SK-N-SH (cell line): ENCODE results near the gene SDR39U1. TPM values are rescaled to one million over a fixed set of nuclear protein-coding genes. Genes with fewer than 3 reads are reported as not detected.

ENCODE experiments used
- CTCF ChIA-PET: fragments of 300-600, 350-600 bp; formaldehyde crosslinking; extraction: SDS; loops from one replicate; lab custom pipeline; 2021; lab: Yijun Ruan, JAX
- POLR2A ChIA-PET: fragments of 350-600 bp; sonication (Branson Sonifier 250); formaldehyde crosslinking; extraction: SDS; loops from one replicate; lab custom pipeline; 2020; ENCODE audit warnings: antibody characterized with exemption, inconsistent platforms; lab: Yijun Ruan, JAX
- DNase-seq: peaks from one replicate; pipeline ENCODE4 v3.0.0; 2012
- H2AFZ ChIP-seq: fragments of 200-600 bp; sonication (generic); 2 replicates; pipeline ENCODE4 v1.8.1; 2016; ENCODE audit warnings: antibody characterized with exemption, mild to moderate bottlenecking, low read depth
- H3F3A ChIP-seq: fragments of 200-600 bp; sonication (generic); replicated peaks from 2 replicates; pipeline ENCODE3; 2016; ENCODE audit warnings: antibody characterized with exemption, mild to moderate bottlenecking; ENCODE audit not compliant: insufficient read depth
- H3K27ac ChIP-seq, 2 experiments: fragments of 200-500 bp in 1 of 2; fragments of 200-600 bp in 1 of 2; sonication (Bioruptor generic) in 1 of 2; sonication (generic), shearing (Covaris generic) in 1 of 2; 2 replicates each; pipeline versions ENCODE4 v1.5.1 to v1.6.1; 2014 to 2016; ENCODE audit warnings: low read depth in 2 of 2, inconsistent platforms in 1 of 2, low read length in 1 of 2, mild to moderate bottlenecking in 1 of 2, mixed read lengths in 1 of 2
- H3K27me3 ChIP-seq: fragments of 200-600 bp; sonication (generic), shearing (Covaris generic); 2 replicates; pipeline ENCODE4 v1.6.1; 2016; ENCODE audit warnings: mixed run types; ENCODE audit not compliant: insufficient read depth
- H3K36me3 ChIP-seq, 2 experiments: fragments of 200-500 bp in 1 of 2; fragments of 200-600 bp in 1 of 2; sonication (Bioruptor generic) in 1 of 2; sonication (generic) in 1 of 2; replicated peaks in 1 of 2; 2 replicates each; pipeline versions ENCODE3 to v1.5.1; 2014 to 2016; ENCODE audit warnings: low read length in 1 of 2, mild to moderate bottlenecking in 1 of 2; ENCODE audit not compliant: insufficient read depth in 2 of 2, control insufficient read depth in 1 of 2
- H3K4me1 ChIP-seq, 2 experiments: fragments of 200-500 bp in 1 of 2; fragments of 200-600 bp in 1 of 2; sonication (Bioruptor generic) in 1 of 2; sonication (generic), shearing (Covaris generic) in 1 of 2; 2 replicates each; pipeline versions ENCODE4 v1.5.1 to v1.6.1; 2014 to 2016; ENCODE audit warnings: low read depth in 1 of 2, low read length in 1 of 2, mixed run types in 1 of 2; ENCODE audit not compliant: insufficient read depth in 2 of 2, control insufficient read depth in 1 of 2
- H3K4me2 ChIP-seq: fragments of 200-600 bp; sonication (generic), shearing (Covaris generic); 2 replicates; pipeline ENCODE4 v1.6.1; 2017; ENCODE audit warnings: mixed run types
- H3K4me3 ChIP-seq, 2 experiments: fragments of 200-500 bp in 1 of 2; fragments of 200-600 bp in 1 of 2; sonication (Bioruptor generic) in 1 of 2; sonication (generic), shearing (Covaris generic) in 1 of 2; 2 replicates each; pipeline versions ENCODE4 v1.5.1 to v1.8.1; 2014 to 2016; ENCODE audit warnings: low read depth in 2 of 2, inconsistent platforms in 1 of 2, low read length in 1 of 2, mild to moderate bottlenecking in 1 of 2, mixed read lengths in 1 of 2, moderate library complexity in 1 of 2
- H3K79me2 ChIP-seq: fragments of 200-600 bp; sonication (generic); 2 replicates; pipeline ENCODE4 v1.8.1; 2017; ENCODE audit warnings: mild to moderate bottlenecking; ENCODE audit not compliant: insufficient read depth
- H3K9ac ChIP-seq: fragments of 200-600 bp; sonication (generic); 2 replicates; pipeline ENCODE4 v1.6.1; 2017; ENCODE audit warnings: mixed run types
- H3K9me2 ChIP-seq: fragments of 200-600 bp; sonication (generic); 2 replicates; pipeline ENCODE4 v1.6.1; 2017; ENCODE audit warnings: mixed run types
- H3K9me3 ChIP-seq: fragments of 200-600 bp; sonication (generic); 2 replicates; pipeline ENCODE4 v1.6.1; 2017; ENCODE audit warnings: mixed run types, mild to moderate bottlenecking, moderate library complexity
- H4K20me1 ChIP-seq: fragments of 200-600 bp; sonication (generic); 2 replicates; pipeline ENCODE4 v1.6.1; 2017; ENCODE audit warnings: mild to moderate bottlenecking, mixed run types; ENCODE audit not compliant: insufficient read depth
- CHD2 ChIP-seq: fragments of 150-350 bp; IDR thresholded peaks from 2 replicates; pipeline ENCODE4 v1.6.1; 2018; ENCODE audit warnings: low read length; ENCODE audit not compliant: partially characterized antibody
- EZH2phosphoT487 ChIP-seq: fragments of 200-600 bp; sonication (generic); IDR thresholded peaks from 2 replicates; pipeline ENCODE4 v1.6.1; 2017; ENCODE audit warnings: low read depth, mixed run types, mild to moderate bottlenecking, antibody characterized with exemption, moderate library complexity, borderline replicate concordance
- FOXM1 ChIP-seq: IDR thresholded peaks from 2 replicates; pipeline ENCODE4 v1.4.0; 2012; ENCODE audit warnings: low read depth, mild to moderate bottlenecking
- MEF2A ChIP-seq: IDR thresholded peaks from 2 replicates; pipeline ENCODE4 v1.4.0; 2012; ENCODE audit warnings: low read depth, borderline replicate concordance
- MXI1 ChIP-seq: IDR thresholded peaks from 2 replicates; pipeline ENCODE4 v1.6.1; 2012; ENCODE audit warnings: mild to moderate bottlenecking, low read depth, low read length, improper control_type of control experiment
- NRF1 ChIP-seq: IDR thresholded peaks from 2 replicates; pipeline ENCODE4 v1.6.1; 2012; ENCODE audit warnings: low read depth, mild to moderate bottlenecking, low read length
- RAD21 ChIP-seq: IDR thresholded peaks from 2 replicates; pipeline ENCODE4 v1.6.1; 2012; ENCODE audit warnings: mild to moderate bottlenecking, low read length
- SIN3A ChIP-seq: IDR thresholded peaks from 2 replicates; pipeline ENCODE4 v1.6.1; 2012; ENCODE audit warnings: low read depth, mild to moderate bottlenecking, low read length, moderate library complexity, borderline replicate concordance
- SMC3 ChIP-seq: IDR thresholded peaks from 2 replicates; pipeline ENCODE4 v1.6.1; 2012; ENCODE audit warnings: low read depth, low read length, improper control_type of control experiment
- TAF1 ChIP-seq: IDR thresholded peaks from 2 replicates; pipeline ENCODE4 v1.6.1; 2012; ENCODE audit warnings: low read depth, mild to moderate bottlenecking, low read length, moderate library complexity, borderline replicate concordance
- YY1 ChIP-seq: IDR thresholded peaks from 2 replicates; pipeline ENCODE4 v1.4.0; 2012; ENCODE audit warnings: low read depth, mild to moderate bottlenecking
- WGBS: methylation state at CpG from one replicate; pipeline ENCODE4 v1.1.6; 2017; ENCODE audit warnings: low lambda C conversion rate; 5-methylcytosine and 5-hydroxymethylcytosine counted together
- polyA plus RNA-seq, 3 experiments: library from polyadenylated mRNA; depleted of rRNA; stranded (reverse); fragments of >200 nt; gene quantifications; 2 replicates each; pipeline ENCODE4 v1.2.3, GENCODE V29; 2012
- TF ChIP-seq, protein P1 (sequence below): IDR thresholded peaks from 2 replicates; pipeline ENCODE4 v1.4.0; 2012; ENCODE audit warnings: low read depth, borderline replicate concordance
- TF ChIP-seq, protein P2 (sequence below): fragments of 150-350 bp; IDR thresholded peaks from 2 replicates; pipeline ENCODE4 v1.6.1; 2016; ENCODE audit warnings: mild to moderate bottlenecking, low read depth, low read length
- TF ChIP-seq, protein P3 (sequence below): IDR thresholded peaks from 2 replicates; pipeline ENCODE4 v1.4.0; 2012; ENCODE audit warnings: low read depth

The SDR39U1 gene
- polyA plus RNA-seq, 1 of the 3 experiments (the other 2 are of a cell fraction) = 81.8 TPM

DNA sequence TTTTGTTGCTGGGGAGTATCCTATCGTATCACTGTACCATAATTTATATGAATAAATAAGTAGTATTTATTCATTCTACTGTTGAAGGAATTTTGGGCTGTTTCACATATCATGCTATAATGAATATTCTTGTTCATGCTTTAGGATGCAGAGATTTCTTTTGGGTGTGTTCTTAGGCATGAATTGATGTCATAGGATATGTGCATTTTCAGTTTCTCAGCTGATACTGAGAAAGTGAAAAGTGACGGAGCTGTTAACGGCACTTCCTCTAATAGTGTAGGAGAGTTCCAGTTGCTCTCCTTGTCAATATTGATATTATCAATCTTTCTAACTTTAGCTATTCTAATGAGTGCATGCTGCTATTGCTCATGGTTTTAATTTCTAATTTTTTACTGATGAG is 23.2 kb upstream of the SDR39U1 start (continued):
- no peak for TF ChIP-seq SMC3
- TF ChIP-seq CHD2 = no peak
- no peak for TF ChIP-seq MEF2A

DNA sequence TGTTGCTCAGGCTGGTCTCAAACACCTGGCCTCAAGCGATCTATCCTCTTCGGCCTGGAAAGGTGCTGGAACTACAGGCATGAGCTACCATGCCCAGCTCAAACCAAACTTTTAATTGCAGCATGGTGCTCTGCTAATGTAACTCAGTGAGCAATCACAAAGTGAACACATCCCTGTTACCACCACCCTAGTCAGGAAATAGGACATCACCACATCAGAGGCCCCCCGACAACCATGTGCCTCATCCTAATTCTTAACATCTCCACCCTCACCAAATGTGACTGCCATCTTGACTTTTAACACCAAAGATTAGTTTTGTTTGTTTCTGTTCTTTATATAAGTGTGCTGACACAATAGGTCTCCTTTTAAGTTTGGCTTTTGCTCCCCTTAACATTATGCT is 22.8 kb upstream of the SDR39U1 start:
- TF ChIP-seq CHD2 (no peak), SMC3 (no peak), FOXM1 (no peak), SIN3A (no peak), MXI1 (no peak), TAF1 (no peak), RAD21 (no peak), NRF1 (no peak), EZH2phosphoT487 (no peak), YY1 (no peak)
- TF ChIP-seq, protein P1, sequence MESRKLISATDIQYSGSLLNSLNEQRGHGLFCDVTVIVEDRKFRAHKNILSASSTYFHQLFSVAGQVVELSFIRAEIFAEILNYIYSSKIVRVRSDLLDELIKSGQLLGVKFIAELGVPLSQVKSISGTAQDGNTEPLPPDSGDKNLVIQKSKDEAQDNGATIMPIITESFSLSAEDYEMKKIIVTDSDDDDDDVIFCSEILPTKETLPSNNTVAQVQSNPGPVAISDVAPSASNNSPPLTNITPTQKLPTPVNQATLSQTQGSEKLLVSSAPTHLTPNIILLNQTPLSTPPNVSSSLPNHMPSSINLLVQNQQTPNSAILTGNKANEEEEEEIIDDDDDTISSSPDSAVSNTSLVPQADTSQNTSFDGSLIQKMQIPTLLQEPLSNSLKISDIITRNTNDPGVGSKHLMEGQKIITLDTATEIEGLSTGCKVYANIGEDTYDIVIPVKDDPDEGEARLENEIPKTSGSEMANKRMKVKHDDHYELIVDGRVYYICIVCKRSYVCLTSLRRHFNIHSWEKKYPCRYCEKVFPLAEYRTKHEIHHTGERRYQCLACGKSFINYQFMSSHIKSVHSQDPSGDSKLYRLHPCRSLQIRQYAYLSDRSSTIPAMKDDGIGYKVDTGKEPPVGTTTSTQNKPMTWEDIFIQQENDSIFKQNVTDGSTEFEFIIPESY = no peak
- TF ChIP-seq, protein P2, sequence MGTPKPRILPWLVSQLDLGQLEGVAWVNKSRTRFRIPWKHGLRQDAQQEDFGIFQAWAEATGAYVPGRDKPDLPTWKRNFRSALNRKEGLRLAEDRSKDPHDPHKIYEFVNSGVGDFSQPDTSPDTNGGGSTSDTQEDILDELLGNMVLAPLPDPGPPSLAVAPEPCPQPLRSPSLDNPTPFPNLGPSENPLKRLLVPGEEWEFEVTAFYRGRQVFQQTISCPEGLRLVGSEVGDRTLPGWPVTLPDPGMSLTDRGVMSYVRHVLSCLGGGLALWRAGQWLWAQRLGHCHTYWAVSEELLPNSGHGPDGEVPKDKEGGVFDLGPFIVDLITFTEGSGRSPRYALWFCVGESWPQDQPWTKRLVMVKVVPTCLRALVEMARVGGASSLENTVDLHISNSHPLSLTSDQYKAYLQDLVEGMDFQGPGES = no peak
- TF ChIP-seq, protein P3, sequence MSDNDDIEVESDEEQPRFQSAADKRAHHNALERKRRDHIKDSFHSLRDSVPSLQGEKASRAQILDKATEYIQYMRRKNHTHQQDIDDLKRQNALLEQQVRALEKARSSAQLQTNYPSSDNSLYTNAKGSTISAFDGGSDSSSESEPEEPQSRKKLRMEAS = no peak
- 88% methylated on average over 3 of the region's 3 CpGs for WGBS
- no peak overlapping the region for H3K27ac ChIP-seq
- no peaks in the 10 kb centered on the region for H3K27me3 ChIP-seq
- ChIA-PET POLR2A (no interaction called here), CTCF (interaction anchor here (1.1 kb wide), 1 partner anchor 16 kb away, joined by 3 read pairs; no protein-coding TSS in a partner anchor)
- H4K20me1 ChIP-seq = no peaks in the 10 kb centered on the region
- H3K36me3 ChIP-seq = no peaks in the 10 kb centered on the region
- no peak overlapping the region for H3K4me3 ChIP-seq
- no peaks in the 10 kb centered on the region for H3K9me3 ChIP-seq
- no peak overlapping the region for H3K4me2 ChIP-seq
- H2AFZ ChIP-seq = no peak overlapping the region
- H3F3A ChIP-seq = no peaks in the 10 kb centered on the region
- H3K79me2 ChIP-seq = no peaks in the 10 kb centered on the region
- H3K9me2 ChIP-seq = no peaks in the 10 kb centered on the region
- no peak overlapping the region for H3K9ac ChIP-seq
- no peaks in the 10 kb centered on the region for H3K4me1 ChIP-seq
- DNase-seq = no peak
